Fibroblast of the aortic adventitia (primary cell): ENCODE data around the gene MRPS6. TPM values are rescaled to one million over a fixed set of nuclear protein-coding genes. Genes with fewer than 3 reads are reported as not detected.

Source experiments
- DNase-seq: peaks from one replicate; pipeline ENCODE4 v3.0.0-alpha.2; 2010; ENCODE audit warnings: low read depth
- H3K4me3 ChIP-seq: 2 replicates; pipeline ENCODE4 v1.5.1; 2011; ENCODE audit warnings: low read depth, mild to moderate bottlenecking, control low read depth, low read length, moderate library complexity
- total RNA-seq: library from RNA; depleted of rRNA; stranded (reverse); fragments of >200 nt; gene quantifications from 2 replicates; pipeline ENCODE4 v1.2.3, GENCODE V29; 2012; ENCODE audit warnings: low replicate concordance
- TF ChIP-seq, protein P1 (sequence below): IDR thresholded peaks from 2 replicates; pipeline ENCODE4 v1.5.1; 2011; ENCODE audit warnings: mild to moderate bottlenecking, low read length, control low read depth, inconsistent platforms; ENCODE audit not compliant: insufficient read depth

Gene MRPS6
- total RNA-seq, 1 donor = 78.1 TPM

DNA sequence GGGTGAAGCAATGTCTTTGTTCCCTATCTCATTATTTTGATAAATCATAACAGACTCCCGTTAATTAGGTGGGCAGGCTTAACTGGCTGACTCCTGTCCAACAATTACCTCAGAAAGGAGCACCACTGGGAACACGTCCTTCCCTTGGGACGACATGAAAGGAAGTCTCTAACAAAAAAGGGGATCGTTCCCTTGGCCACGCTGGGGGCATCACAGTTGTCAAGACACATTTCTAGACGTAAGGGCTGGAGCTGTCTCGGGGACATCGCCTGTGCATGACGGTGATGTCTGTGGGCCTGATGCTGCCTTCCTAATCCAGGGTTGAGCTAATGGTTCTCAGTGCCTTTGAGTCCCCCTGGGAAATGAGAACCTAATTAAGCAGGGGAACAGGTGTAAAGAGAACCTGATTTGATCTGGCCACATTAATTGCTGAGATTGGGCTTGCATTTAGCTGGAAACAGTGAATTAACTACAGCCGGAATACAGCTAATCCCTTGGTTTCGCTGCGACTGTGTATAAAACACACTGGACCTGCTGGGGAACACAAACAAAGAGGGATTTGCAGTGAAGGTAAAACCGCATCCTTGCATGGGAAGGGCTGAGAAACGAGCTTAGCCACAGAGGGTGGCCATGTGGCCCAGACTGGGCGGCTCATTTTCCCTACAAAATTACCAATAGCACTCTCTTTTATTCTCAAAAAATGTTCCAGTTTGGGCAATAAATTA is 111.8 kb downstream of the MRPS6 start:
- TF ChIP-seq, protein P1, sequence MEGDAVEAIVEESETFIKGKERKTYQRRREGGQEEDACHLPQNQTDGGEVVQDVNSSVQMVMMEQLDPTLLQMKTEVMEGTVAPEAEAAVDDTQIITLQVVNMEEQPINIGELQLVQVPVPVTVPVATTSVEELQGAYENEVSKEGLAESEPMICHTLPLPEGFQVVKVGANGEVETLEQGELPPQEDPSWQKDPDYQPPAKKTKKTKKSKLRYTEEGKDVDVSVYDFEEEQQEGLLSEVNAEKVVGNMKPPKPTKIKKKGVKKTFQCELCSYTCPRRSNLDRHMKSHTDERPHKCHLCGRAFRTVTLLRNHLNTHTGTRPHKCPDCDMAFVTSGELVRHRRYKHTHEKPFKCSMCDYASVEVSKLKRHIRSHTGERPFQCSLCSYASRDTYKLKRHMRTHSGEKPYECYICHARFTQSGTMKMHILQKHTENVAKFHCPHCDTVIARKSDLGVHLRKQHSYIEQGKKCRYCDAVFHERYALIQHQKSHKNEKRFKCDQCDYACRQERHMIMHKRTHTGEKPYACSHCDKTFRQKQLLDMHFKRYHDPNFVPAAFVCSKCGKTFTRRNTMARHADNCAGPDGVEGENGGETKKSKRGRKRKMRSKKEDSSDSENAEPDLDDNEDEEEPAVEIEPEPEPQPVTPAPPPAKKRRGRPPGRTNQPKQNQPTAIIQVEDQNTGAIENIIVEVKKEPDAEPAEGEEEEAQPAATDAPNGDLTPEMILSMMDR = no peak
- DNase-seq = no peak
- H3K4me3 ChIP-seq = no peak overlapping the region

DNA sequence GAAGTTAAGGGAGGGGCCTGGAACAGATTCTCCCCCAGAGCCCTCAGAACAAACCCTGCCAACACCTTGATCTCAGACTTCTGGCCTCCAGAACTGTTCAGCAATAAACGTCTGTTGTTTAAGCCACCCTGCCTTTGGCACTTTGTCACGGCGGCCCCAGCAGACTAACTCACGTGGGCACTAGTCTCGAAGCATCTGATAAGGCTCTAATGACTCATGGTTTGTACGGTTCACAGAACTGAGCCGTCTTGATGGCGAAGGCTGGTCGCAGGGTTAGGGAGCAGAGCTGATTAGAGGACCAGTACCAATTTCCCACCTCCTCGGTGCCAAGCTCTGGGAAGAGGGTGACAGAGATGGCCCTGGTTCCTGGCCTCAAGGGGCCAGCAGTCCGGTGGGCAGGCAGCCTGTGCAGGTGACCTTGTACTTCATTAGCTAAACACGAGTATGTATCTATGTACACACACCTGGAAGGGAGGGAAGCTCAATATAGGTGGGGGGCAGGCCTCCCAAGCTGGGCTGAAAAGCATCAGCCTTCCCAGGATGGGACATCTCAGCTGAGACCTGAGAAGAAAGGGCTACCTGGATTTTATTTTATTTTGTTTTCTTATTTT is 112.8 kb downstream of the MRPS6 start:
- H3K4me3 ChIP-seq = no peak overlapping the region
- DNase-seq = peak; percentile 29
- TF ChIP-seq, protein P1 = no peak

DNA sequence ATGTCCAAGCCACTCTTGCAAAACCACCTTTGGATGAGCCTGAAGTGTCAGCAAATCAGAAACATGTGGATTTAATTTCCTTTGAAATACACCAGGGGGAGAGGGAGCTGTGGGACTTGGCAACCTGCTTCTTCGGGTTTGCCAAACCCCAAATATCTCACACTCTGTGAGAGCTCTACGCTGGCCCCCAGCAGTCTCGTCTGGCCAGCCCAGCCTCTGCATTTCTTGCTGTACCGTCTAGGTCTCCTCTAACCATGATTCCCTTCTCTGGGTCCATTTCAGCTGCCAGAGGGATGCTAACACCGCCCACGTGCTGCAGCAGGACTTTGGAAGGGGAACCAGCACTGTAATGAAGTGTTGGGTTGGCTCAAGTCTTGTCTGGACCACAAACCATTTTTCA is 114.6 kb downstream of the MRPS6 start:
- DNase-seq = peak; percentile 87
- TF ChIP-seq, protein P1 = no peak
- no peak overlapping the region for H3K4me3 ChIP-seq

DNA sequence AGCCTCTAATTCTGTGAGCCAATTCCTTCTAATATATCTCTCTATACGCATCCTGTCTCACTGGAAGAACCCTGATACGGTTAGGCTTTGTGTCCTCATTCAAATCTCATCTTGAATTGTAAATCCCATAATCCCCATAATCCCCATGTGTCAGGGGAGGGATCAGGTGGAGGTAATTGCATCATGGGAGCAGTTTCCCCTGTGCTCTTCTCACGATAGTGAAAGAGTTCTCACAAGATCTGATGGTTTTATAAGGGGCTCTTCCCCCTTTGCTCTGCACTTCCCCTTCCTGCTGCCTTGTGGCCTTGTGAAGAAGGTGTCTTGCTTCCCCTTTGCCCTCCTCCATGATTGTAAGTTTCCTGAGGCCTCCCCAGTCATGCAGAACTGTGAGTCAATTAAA is 116.1 kb downstream of the MRPS6 start:
- DNase-seq = no peak
- H3K4me3 ChIP-seq = no peak overlapping the region
- TF ChIP-seq, protein P1 = no peak

DNA sequence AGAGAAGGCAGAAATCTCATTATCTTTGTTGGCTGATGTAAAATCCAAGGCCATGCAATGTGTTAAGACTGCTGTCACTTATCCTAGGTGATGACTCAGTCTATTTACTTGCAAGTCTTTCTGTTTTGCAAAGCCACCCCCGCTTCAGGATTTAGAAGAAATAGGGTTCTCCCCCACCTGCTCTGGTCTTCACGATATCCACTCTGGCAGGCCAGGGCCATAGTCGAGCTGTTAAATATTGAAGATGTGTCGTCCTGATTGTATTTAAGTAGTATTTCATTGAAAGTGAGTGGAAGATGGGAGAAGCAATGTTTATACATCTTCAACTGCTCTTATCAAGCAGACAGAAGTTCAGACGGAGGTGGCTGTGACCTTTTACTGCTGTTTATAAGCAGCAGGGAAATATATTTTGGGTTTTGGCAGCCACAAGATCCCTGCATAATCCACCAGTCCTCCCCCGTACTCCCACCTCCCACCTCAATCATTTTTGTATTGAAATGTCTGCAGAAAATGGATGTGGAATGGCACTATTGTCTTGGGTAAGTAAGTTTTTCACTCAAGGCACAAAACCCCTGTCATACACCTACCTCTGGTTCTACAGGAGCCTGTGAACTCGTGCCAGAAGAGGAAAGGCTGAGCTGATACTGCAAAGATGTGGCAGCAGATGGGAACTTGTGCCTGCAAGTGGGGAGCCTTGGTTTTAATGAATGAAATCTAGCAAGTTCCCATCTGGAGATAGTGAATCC is 117.4 kb downstream of the MRPS6 start:
- DNase-seq = no peak
- no peak overlapping the region for H3K4me3 ChIP-seq
- TF ChIP-seq, protein P1 = no peak

DNA sequence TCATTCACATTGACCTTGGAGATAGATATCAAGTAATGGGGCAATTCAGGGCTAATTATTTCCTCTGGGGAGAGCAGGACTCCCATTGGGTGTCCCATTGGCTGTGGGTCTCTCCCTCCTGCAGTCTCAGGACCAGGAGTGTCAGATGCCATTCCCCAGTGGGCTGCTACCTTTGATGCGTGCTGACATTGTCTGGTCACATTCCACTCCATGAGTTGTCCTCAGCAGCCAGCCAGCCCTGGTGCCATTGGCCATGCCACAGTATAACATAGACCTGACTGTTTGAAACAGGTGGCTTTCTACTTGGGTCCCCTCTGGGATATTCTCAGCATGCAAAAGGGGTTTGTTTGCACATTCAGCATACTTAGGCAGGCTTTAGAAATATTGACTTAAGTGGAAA is 118.5 kb downstream of the MRPS6 start:
- H3K4me3 ChIP-seq = no peak overlapping the region
- TF ChIP-seq, protein P1 = no peak
- no peak for DNase-seq

Other genes starting within 250 kb of the MRPS6 start
- gene ATP5PO, start 157.8 kb upstream of the MRPS6 start, total RNA-seq = 107 and 304 TPM in 2 replicates
- 28.5 and 56.6 TPM in 2 replicates for gene SLC5A3, start within 50 bp of the MRPS6 start, total RNA-seq